Activated naive CD4-positive, alpha-beta T cell treated with Interleukin-2 at 50 U/mL for 16 hours (primary cell): ENCODE measurements around the gene ME3.

ENCODE experiments used
- DNase-seq: peaks from one replicate; pipeline ENCODE4 v3.0.0-alpha.2; 2020

Gene ME3

DNA sequence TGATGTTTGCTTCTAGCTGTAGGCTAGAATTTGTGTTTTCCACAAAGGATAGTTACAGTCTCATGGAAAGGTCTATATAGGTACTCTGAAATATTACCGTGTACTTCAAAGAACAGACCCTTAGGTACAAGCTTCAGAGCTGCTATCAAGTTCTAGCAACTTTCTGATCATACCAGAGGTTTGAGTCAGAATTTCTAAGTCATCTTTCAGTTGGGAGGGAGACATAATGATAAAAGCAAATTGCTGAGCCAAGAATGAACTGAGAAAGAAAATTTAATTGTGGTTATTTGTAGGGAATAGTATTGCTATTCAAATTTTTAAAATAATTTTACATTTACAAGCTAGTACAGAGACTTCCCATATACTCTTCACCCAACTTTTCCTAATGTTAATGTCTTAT, 19.9 kb upstream of the ME3 start:
- DNase-seq = no peak

DNA sequence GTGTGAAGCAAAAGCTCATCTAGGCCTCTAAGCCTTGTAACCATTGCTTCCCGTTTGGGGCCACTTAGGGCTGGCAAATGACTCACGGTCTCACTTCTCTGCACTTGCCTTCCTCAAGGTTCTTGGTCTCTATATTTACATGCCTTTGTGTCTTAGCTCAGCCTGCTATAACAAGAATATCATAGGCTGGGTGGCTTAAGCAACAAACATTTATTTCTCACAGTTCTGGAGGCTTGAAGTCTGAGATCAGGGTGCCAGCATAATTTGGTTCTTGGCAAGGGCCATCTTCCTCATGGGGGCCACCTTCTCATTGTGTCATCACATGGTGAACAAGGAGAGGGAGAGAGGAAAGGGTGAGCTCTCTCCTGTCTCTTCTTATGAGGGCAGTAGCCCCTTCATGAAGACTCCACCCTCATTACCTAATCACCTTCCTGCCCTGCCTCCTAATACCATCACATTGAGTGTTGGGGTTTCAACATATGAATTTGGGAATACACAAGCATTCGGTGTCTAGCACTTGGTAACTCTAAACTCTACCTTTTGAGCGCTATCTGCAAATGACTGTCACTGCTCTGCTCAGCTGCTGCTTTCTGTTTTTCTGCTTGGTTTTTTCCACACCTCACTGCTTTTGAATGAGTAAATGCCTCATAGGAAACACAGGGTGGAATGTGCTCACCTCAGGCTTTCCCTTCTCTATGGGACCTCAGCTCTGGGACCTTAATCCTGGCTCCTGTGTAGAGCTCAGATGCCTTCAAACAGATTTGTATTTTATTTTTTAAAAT, 16.2 kb upstream of the ME3 start:
- no peak for DNase-seq

DNA sequence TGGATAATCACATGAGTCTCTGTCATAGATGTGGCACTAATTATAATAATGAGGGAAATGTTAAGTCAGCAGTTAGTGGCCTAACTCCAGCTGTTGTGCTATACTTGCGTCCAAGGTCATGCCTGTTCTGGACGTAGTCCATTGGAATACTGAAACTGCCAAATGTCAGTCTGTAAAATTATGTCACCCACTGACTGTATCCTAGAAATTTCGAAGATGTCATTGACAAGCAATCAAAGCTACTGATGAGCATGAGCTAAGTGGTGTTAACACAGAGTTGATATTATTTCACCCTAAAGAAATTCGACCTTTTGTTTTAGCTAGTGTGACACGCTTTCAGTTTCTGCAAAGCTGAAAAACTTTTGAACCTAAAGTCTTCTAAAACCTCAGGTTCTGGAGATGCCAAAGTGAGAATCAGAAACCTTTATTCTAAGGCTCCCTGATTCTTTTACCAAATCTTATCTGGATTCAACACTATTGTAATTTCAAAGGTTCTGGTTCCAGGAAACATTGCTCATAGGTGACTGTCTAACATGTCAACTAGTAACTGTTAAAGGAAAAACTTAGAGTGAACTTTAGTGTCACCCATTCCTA, 14.9 kb upstream of the ME3 start:
- DNase-seq = no peak

DNA sequence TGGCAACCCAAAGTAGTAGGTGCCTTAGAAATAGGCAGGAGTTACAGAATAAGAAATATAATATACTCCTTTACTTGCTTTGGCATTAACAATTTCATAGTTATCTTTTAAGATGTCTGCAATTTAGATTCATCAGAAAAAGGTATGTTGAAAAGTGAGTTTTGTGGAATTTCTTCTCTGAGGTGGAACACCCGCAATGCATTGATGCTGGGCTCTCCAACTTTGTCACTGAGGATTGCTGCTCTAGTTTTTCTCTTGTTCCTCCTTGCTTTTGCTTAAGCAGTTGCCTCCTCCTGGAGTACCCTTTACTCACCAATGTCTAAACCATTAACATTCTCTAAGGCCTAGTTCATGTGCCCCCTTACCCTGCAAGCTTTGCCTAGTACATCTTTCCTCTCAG, 14.1 kb upstream of the ME3 start:
- DNase-seq = no peak

DNA sequence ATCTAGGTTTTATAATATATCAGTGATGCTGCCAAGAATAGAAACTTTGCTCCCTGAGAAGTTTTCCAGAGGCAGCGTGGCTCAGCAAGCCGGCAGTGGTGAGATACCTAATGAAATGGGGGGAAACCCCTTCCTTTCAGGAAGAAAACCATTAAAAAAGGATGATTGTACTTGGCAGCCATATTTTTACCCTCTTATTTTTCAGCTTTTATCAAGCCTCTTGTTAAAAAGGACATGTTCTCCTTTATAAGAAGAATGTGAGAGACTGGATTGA, 9.0 kb upstream of the ME3 start:
- DNase-seq = no peak

GRCh38 chr11:86680716-86681482, 8.5 kb upstream of the ME3 start:
- no peak for DNase-seq

- DNase-seq = no peak
Measured at GRCh38 chr11:86678823-86679222, 6.4 kb upstream of the ME3 start.

DNA sequence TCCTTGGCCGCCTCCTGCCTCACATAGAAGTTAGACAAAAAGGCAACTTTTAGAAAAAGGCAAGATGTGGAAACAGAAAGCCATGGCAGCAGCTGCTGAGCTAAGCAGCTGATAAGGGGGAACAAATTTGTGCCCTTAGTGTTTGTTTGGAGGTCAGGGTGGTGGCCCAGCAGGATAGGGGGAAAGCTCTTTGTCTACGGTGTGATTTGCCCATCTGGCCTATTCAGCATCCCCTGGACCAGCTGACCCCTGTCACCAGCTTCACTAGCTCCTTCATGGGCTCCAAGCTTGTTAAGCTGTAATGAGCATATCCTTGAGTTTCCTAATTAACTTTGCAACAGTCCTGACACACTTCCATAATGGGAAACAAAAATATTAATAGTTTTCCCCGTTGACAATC, 5.9 kb upstream of the ME3 start:
- no peak for DNase-seq

DNA sequence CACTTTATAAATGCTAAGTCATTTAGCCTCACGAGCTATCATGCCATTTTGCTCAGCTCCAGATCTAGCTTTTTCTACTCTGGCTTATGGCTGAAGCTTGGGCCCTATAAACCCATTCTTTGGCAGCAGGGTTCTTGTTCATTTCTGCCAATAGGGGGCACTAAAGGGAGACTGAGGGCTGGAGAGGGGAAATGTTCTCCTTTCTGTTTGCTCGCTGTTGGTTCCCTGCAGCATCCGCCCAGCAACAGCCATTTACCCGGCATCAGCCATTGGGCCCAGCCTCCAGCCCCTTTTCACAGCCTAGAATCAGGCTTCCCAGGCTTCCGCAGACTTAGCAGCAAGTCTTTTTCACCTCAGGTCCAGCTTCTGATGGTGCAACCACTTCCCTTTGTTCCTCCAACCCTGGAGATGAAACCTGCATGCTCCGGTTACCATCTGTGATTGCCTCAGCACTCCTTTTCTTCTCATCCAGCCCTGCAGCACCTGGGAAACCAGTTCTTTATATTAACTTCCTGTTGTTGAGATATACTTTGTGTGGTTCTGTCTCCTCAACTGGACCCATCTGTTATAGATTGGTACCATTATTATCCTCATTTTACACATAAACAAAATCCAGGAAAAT, 4.2 kb upstream of the ME3 start:
- no peak for DNase-seq

- DNase-seq = no peak
Measured at GRCh38 chr11:86676010-86676409, 3.6 kb upstream of the ME3 start.

- DNase-seq = no peak
Measured at GRCh38 chr11:86675017-86675416, 2.6 kb upstream of the ME3 start.

DNA sequence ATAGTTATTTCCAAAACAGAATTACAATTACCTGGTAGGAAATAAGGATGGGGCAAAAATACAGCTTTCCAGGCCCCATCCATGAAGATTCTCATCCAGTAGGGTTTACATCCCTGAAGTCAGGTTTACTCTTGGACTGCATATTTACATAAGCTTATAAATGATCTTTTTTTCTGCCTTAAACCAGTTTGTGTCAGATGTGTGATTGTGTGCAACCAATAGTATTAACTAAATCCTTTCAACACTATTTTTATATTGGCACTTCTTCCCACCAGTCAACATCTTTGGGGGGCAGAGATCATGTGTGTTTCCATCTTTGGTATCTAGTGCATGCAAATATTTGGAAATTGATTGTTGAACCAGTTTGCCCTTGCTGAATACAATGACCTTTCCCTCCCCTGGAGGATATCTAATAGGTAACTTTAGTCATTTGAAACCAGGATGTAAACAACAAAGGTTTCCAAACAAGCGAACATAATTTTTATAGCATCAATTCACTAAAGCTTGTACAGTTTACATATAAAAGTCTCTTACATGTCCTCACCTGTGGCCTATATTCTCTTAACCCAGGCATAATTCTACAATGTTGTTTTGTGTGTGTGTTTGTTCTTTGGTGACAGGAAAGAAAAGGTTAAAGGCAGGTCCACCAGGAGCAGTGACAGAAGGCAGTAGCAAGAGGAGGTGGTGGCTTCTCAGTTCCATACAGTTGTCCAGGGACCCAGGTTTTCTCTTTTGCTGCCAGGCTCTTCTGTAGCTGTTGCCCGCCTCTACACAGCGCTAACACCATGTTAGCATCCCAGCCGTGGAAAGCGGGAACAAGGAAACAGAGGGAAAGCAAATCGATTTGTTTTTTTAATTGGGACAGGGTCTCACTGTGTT, 1.7 kb upstream of the ME3 start:
- DNase-seq = no peak

- no peak for DNase-seq
Measured at GRCh38 chr11:86673055-86673843, 833 bp upstream of the ME3 start.

- DNase-seq = no peak
Measured at GRCh38 chr11:86671531-86672006, 847 bp downstream of the ME3 start.

DNA sequence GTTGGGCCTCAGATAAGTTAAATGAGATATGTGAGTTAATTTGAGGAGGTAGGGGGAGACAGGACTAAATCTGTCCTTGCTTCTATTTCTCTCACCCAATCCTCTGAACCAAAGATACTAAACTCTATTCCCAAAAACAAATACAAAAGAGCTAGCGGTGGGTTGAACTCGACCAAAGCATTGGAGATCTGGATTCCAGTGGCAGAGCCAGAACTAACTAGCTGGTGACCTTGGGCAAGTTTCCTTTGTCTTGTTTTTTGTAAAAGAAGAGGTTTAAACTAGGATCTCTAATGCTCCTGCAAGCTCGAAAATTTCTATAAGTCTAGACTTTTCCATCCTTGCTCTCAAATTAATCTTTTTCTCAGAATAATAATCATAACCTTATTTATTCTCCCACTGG, 1.5 kb downstream of the ME3 start:
- no peak for DNase-seq

DNA sequence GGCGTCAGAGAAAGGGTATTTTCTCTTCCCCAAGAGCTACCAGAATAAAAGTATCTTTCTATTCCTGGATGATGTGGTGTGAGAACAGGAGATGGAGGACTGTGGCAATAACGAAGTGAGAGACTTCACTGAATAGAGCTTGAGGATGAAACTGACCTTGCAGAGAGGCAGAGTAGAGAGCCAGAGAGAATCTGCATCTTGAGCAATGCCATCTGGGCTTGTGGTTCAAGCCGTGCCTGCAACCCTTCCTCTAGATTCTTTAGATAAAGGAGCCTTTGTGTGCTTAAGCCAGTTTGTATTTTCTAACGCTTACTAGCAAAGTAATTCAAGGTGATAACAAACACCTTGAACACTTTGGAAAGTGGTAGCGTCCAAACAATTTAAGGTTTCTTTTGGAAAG, 2.2 kb downstream of the ME3 start:
- DNase-seq = no peak

DNA sequence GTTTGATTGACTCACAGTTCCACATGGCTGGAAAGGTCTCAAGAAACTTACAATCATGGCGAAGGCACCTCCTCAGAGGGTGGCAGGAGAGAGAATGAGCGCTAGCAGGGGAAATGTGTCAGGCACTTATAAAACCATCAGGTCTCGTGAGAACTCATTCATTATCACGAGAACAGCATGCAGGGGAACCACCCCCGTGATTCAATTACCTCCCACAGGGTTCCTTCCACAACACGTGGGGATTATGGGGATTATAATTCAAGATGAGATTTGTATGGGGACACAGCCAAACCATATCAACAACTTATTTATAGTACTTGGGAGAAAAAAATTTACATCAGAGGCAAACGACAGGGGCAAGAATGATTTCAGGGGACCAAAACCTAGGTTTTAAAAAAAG, 3.0 kb downstream of the ME3 start:
- DNase-seq = no peak

- DNase-seq = no peak
Measured at GRCh38 chr11:86668929-86669328, 3.5 kb downstream of the ME3 start.

- DNase-seq = no peak
Measured at GRCh38 chr11:86666193-86666592, 6.2 kb downstream of the ME3 start.

- DNase-seq = no peak
Measured at GRCh38 chr11:86664930-86665329, 7.5 kb downstream of the ME3 start.

- no peak for DNase-seq
Measured at GRCh38 chr11:86663761-86664160, 8.7 kb downstream of the ME3 start.

DNA sequence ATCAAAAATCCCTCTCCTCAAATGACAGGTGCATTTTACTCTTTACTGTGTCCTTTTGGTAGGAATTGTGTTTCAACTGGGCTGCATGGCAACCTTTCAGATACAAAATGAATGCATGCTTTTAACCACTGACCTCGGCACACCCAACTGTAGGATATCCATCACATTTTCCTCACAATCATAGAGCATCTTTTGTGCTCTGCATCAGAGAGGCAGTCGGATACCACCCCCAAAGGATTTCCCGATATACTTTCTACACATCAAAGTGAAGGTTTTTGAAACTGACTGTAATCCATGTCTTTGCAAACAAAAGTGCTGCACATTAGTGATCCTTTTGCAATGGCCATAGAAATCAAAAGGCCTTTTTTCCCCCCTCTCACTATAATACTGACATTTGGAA, 9.1 kb downstream of the ME3 start:
- no peak for DNase-seq
